Measurements from ENCODE around the gene ATG14. TPM values are rescaled to one million over a fixed set of nuclear protein-coding genes. Genes with fewer than 3 reads are reported as not detected.
"Not testable (repeated sequence)": the region's sequence is repeated elsewhere in the genome, so short reads cannot be mapped to it uniquely, and the experiment has no call there.

Gene ATG14
- total RNA-seq, 1 donor from 2014 or later = 12.5 TPM

GRCh38 chr14:55361190-55361589 is 50.4 kb downstream of the ATG14 start:
- no peak for DNase-seq (ENCODE audit: low spot score)
- intact Hi-C loops (cut with DNase I) = no loop called here

GRCh38 chr14:55359307-55359706 is 52.3 kb downstream of the ATG14 start:
- intact Hi-C loops (cut with DNase I) = no loop called here
- DNase-seq (ENCODE audit: low spot score) = no peak

- intact Hi-C loops (cut with DNase I) = no loop called here
- no peak for DNase-seq (ENCODE audit: low spot score)
These were observed 54.7 kb downstream of the ATG14 start for GRCh38 chr14:55356913-55357312.

GRCh38 chr14:55355922-55356321 is 55.7 kb downstream of the ATG14 start:
- intact Hi-C loops (cut with DNase I) = loop anchor here (2.0 kb wide), 1 partner anchor 143 kb away; no protein-coding TSS in a partner anchor
- no peak for DNase-seq (ENCODE audit: low spot score)

- intact Hi-C loops (cut with DNase I) = loop anchor here (1.0 to 2.0 kb wide), 2 partner anchors 83 to 142 kb away; partner anchors contain the start of gene FBXO34
- no peak for DNase-seq (ENCODE audit: low spot score)
These were observed 57.1 kb downstream of the ATG14 start for GRCh38 chr14:55354500-55354899.

GRCh38 chr14:55353686-55354467 is 57.8 kb downstream of the ATG14 start:
- no peak for DNase-seq (ENCODE audit: low spot score)
- intact Hi-C loops (cut with DNase I) = loop anchor here (1.0 to 2.0 kb wide), 2 partner anchors 83 to 141 kb away; partner anchors contain the start of gene FBXO34

GRCh38 chr14:55352201-55352600 is 59.4 kb downstream of the ATG14 start:
- intact Hi-C loops (cut with DNase I) = no loop called here
- no peak for DNase-seq (ENCODE audit: low spot score)

GRCh38 chr14:55351111-55351510 is 60.5 kb downstream of the ATG14 start:
- DNase-seq (ENCODE audit: low spot score) = no peak
- intact Hi-C loops (cut with DNase I) = no loop called here

- intact Hi-C loops (cut with DNase I) = no loop called here
- no peak for DNase-seq (ENCODE audit: low spot score)
These were observed 61.2 kb downstream of the ATG14 start for GRCh38 chr14:55350461-55350860.

- intact Hi-C loops (cut with DNase I) = no loop called here
- DNase-seq (ENCODE audit: low spot score) = no peak
These were observed 62.1 kb downstream of the ATG14 start for GRCh38 chr14:55349565-55349964.

- intact Hi-C loops (cut with DNase I) = no loop called here
- no peak for DNase-seq (ENCODE audit: low spot score)
These were observed 62.7 kb downstream of the ATG14 start for GRCh38 chr14:55348766-55349453.

GRCh38 chr14:55347748-55348147 is 63.9 kb downstream of the ATG14 start:
- intact Hi-C loops (cut with DNase I) = no loop called here
- DNase-seq (ENCODE audit: low spot score) = no peak

- no peak for DNase-seq (ENCODE audit: low spot score)
- intact Hi-C loops (cut with DNase I) = no loop called here
These were observed 64.6 kb downstream of the ATG14 start for GRCh38 chr14:55347040-55347439.

GRCh38 chr14:55344582-55345163 is 67.0 kb downstream of the ATG14 start:
- DNase-seq (ENCODE audit: low spot score); intact Hi-C loops (cut with DNase I): not testable (repeated sequence)

- intact Hi-C loops (cut with DNase I) = no loop called here
- DNase-seq (ENCODE audit: low spot score) = no peak
These were observed 69.8 kb downstream of the ATG14 start for GRCh38 chr14:55341781-55342180.

GRCh38 chr14:55340482-55340881 is 71.1 kb downstream of the ATG14 start:
- intact Hi-C loops (cut with DNase I) = no loop called here
- DNase-seq (ENCODE audit: low spot score) = no peak

- no peak for DNase-seq (ENCODE audit: low spot score)
- intact Hi-C loops (cut with DNase I) = no loop called here
These were observed 71.9 kb downstream of the ATG14 start for GRCh38 chr14:55339770-55340169.

- intact Hi-C loops (cut with DNase I) = no loop called here
These were observed 74.9 kb downstream of the ATG14 start for GRCh38 chr14:55336691-55337090.

GRCh38 chr14:55336162-55336561 is 75.5 kb downstream of the ATG14 start:
- intact Hi-C loops (cut with DNase I) = no loop called here
- DNase-seq (ENCODE audit: low spot score) = no peak

More at GRCh38 chr14:55336691-55337090, 74.9 kb downstream of the ATG14 start:
- no peak for DNase-seq (ENCODE audit: low spot score)

GRCh38 chr14:55333711-55334485 is 77.7 kb downstream of the ATG14 start:
- intact Hi-C loops (cut with DNase I) = no loop called here
- DNase-seq (ENCODE audit: low spot score) = no peak

Measured in cardiac septum (tissue), 1 donor.